NCI-H146 treated with DMSO at 0.1 percent for 48 hours (cell line): ENCODE results near the gene PBX3.

ENCODE experiments used
- DNase-seq: peaks from one replicate; lab custom pipeline; 2025; ENCODE audit not compliant: unreplicated experiment; lab: John Stamatoyannopoulos, UW

Gene PBX3

DNA sequence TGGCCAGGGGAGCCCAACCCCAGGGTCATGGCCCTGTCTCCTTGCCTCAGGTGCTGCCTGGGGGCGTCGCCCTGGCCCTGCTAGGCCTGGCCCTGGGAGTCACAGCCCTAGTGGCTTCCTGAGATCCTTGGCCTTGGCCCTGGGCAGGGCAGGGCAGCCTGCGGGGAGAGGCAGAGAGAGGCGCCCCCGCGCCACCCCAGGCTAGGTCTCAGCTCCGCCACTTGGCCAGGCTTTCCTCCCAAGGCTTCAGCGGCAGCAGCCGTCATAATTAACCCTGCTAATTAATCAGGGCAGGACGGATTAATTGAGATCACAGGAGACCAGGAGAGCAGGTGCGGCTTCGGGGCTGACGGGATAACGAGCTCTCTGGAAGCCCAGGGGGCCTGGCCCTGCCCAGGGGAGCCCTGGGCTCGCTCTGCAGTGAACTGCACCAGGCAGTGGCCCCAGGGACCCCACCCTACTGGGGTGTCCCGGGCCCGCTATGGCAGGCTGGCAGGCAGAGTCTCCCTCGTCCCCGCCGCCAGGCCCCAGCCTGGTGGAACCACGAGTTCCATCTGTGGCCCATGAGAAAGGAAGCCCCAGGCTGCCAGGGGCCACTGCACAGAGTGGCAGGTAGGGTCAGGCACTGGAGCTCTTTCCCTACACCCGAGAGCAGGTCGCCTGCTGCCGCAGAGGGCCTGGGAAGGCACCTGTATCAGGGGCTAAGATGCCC lies 269.6 kb downstream of the PBX3 start:
- DNase-seq = no peak
